Stomach (tissue), 8 donors: Measurements from ENCODE around the gene MINDY2. TPM values are rescaled to one million over a fixed set of nuclear protein-coding genes. Genes with fewer than 3 reads are reported as not detected.

Source experiments
- polyA plus RNA-seq, 3 donors: library from polyadenylated mRNA; stranded (reverse); fragments of 200-250 nt; gene quantifications; one replicate each; pipeline ENCODE4 v1.2.3, GENCODE V29; 2013
- small RNA-seq, 4 donors: library from RNA; depleted of rRNA; stranded (forward); fragments of <200 nt; gene quantifications; one replicate each; pipeline ENCODE3, GENCODE V24; 2016
- total RNA-seq, 5 donors: library from RNA; depleted of rRNA; stranded (reverse); fragments of >200 nt; gene quantifications; one replicate each; pipeline versions ENCODE4 v1.1.0 to v1.2.3, GENCODE V29; 2014 to 2016
- donor health status: healthy with polysubstance abuse.
- donor health status: Bipolar disorder and iron deficiency.
- donor health status: healthy.

Gene MINDY2
- total and polyA plus RNA-seq, 8 donors = 3.1 to 34.1 (median 7.5) TPM

Small RNA genes within 50 kb of the gene (small RNA-seq; reads per million reads assigned to genes)
- gene RF00012 (0 reads per million in 4 donors), gene ZNF444P1 (0 reads per million in 4 donors)

Other genes starting within 250 kb of the MINDY2 start
- 100 to 1,000 TPM in 1 of 5 donors, 10 to 100 TPM in 4; 13.9 to 159 (median 21.0) TPM for gene ADAM10, start 21.6 kb upstream of the MINDY2 start, total RNA-seq
- gene ADAM10, start 21.6 kb upstream of the MINDY2 start, polyA plus RNA-seq = 10 to 100 TPM in 1 of 3 donors, 1 to 10 TPM in 2; 5.8 to 10.0 (median 6.4) TPM
- gene SLTM, start 162.4 kb downstream of the MINDY2 start, total RNA-seq = 100 to 1,000 TPM; 110 to 291 (median 159) TPM
- 10 to 100 TPM; 44.7 to 56.1 (median 48.1) TPM for gene SLTM, start 162.4 kb downstream of the MINDY2 start, polyA plus RNA-seq
- gene RNF111, start 216.4 kb downstream of the MINDY2 start, total RNA-seq = 10 to 100 TPM in 4 of 5 donors, 1 to 10 TPM in 1; 8.4 to 37.1 (median 22.8) TPM
- 1 to 10 TPM; 4.3 to 7.2 (median 4.6) TPM for gene RNF111, start 216.4 kb downstream of the MINDY2 start, polyA plus RNA-seq